ENCODE results near the gene CCDC15.

CCDC15 gene

GRCh38 chr11:124922831-124923230, 31.2 kb upstream of the CCDC15 start:
- Histone ChIP-seq H3K9me2 (ENCODE audit: low read depth, low read length) (no peaks in the 10 kb centered on the region), H2AFZ (ENCODE audit: low read length) (no peak overlapping the region), H3K4me3 (ENCODE audit: low read depth, low read length, poor library complexity, severe bottlenecking) (no peak overlapping the region), H3K79me2 (ENCODE audit: insufficient read depth, low read length) (no peaks in the 10 kb centered on the region), H3K9me3 (ENCODE audit: low read length) (no peaks in the 10 kb centered on the region), H3F3A (ENCODE audit: insufficient read depth, low read length) (no peaks in the 10 kb centered on the region), H3K9ac (ENCODE audit: low read length) (no peak overlapping the region), H4K20me1 (ENCODE audit: insufficient read depth, low read length) (no peaks in the 10 kb centered on the region), H3K4me2 (ENCODE audit: low read length) (no peak overlapping the region), H3K36me3 (ENCODE audit: insufficient read depth, low read length) (no peaks in the 10 kb centered on the region), H3K27me3 (ENCODE audit: insufficient read depth, low read length) (no peaks in the 10 kb centered on the region), H3K4me1 (ENCODE audit: insufficient read depth, low read length, severe bottlenecking) (no peaks in the 10 kb centered on the region), H3K27ac (ENCODE audit: low read depth, low read length, poor library complexity, severe bottlenecking) (no peak overlapping the region)
- TF ChIP-seq EZH2 (IDR thresholded peaks at IDR 0.05; ENCODE audit: borderline replicate concordance, low read length) = no peak
- TF ChIP-seq CTCF (IDR thresholded peaks at IDR 0.05; ENCODE audit: low read length) = no peak

- Histone ChIP-seq H3F3A (ENCODE audit: insufficient read depth, low read length) (no peaks in the 10 kb centered on the region), H3K9me3 (ENCODE audit: low read length) (no peaks in the 10 kb centered on the region), H3K27ac (ENCODE audit: low read depth, low read length, poor library complexity, severe bottlenecking) (no peak overlapping the region), H3K9ac (ENCODE audit: low read length) (no peak overlapping the region), H3K27me3 (ENCODE audit: insufficient read depth, low read length) (no peaks in the 10 kb centered on the region), H4K20me1 (ENCODE audit: insufficient read depth, low read length) (no peaks in the 10 kb centered on the region), H3K79me2 (ENCODE audit: insufficient read depth, low read length) (no peaks in the 10 kb centered on the region), H3K36me3 (ENCODE audit: insufficient read depth, low read length) (no peaks in the 10 kb centered on the region), H3K4me3 (ENCODE audit: low read depth, low read length, poor library complexity, severe bottlenecking) (no peak overlapping the region), H2AFZ (ENCODE audit: low read length) (no peak overlapping the region), H3K9me2 (ENCODE audit: low read depth, low read length) (no peaks in the 10 kb centered on the region), H3K4me2 (ENCODE audit: low read length) (no peak overlapping the region), H3K4me1 (ENCODE audit: insufficient read depth, low read length, severe bottlenecking) (no peaks in the 10 kb centered on the region)
- TF ChIP-seq EZH2 (IDR thresholded peaks at IDR 0.05; ENCODE audit: borderline replicate concordance, low read length) (no peak), CTCF (IDR thresholded peaks at IDR 0.05; ENCODE audit: low read length) (no peak)
Observed at GRCh38 chr11:124923296-124923695, 30.7 kb upstream of the CCDC15 start.

GRCh38 chr11:124928942-124929665, 24.9 kb upstream of the CCDC15 start:
- no peaks in the 10 kb centered on the region for H3K9me2 ChIP-seq (ENCODE audit: low read depth, low read length)
- H4K20me1 ChIP-seq (ENCODE audit: insufficient read depth, low read length) = no peaks in the 10 kb centered on the region
- no peak overlapping the region for H3K4me3 ChIP-seq (ENCODE audit: low read depth, low read length, poor library complexity, severe bottlenecking)
- H3F3A ChIP-seq (ENCODE audit: insufficient read depth, low read length) = no peaks in the 10 kb centered on the region
- TF ChIP-seq CTCF (IDR thresholded peaks at IDR 0.05; ENCODE audit: low read length) (no peak), EZH2 (IDR thresholded peaks at IDR 0.05; ENCODE audit: borderline replicate concordance, low read length) (no peak)
- no peak overlapping the region for H3K27ac ChIP-seq (ENCODE audit: low read depth, low read length, poor library complexity, severe bottlenecking)
- H3K79me2 ChIP-seq (ENCODE audit: insufficient read depth, low read length) = no peaks in the 10 kb centered on the region
- no peak overlapping the region for H3K9ac ChIP-seq (ENCODE audit: low read length)
- H2AFZ ChIP-seq (ENCODE audit: low read length) = no peak overlapping the region
- H3K4me2 ChIP-seq (ENCODE audit: low read length) = no peak overlapping the region
- H3K36me3 ChIP-seq (ENCODE audit: insufficient read depth, low read length) = no peaks in the 10 kb centered on the region
- no peaks in the 10 kb centered on the region for H3K9me3 ChIP-seq (ENCODE audit: low read length)
- H3K4me1 ChIP-seq (ENCODE audit: insufficient read depth, low read length, severe bottlenecking) = no peaks in the 10 kb centered on the region
- no peaks in the 10 kb centered on the region for H3K27me3 ChIP-seq (ENCODE audit: insufficient read depth, low read length)
